WTC11 (cell line): Measurements from ENCODE around the gene ADGRG7. TPM values are rescaled to one million over a fixed set of nuclear protein-coding genes. Genes with fewer than 3 reads are reported as not detected.

Source experiments
- ATAC-seq: fragments of 200-7000 bp; cut with Tn5 transposase; 2 replicates; pipeline ENCODE4 v1.10.0; 2021; ENCODE audit warnings: mild to moderate bottlenecking, moderate library complexity
- CTCF ChIA-PET: fragments of 300-600 bp; sonication (Branson Sonifier 250); formaldehyde crosslinking; loops from one replicate; lab custom pipeline; 2021; ENCODE audit warnings: antibody characterized with exemption; lab: Charles Lee
- POLR2A ChIA-PET: fragments of 350-600 bp; sonication (Branson Sonifier 250); formaldehyde crosslinking; loops from one replicate; lab custom pipeline; 2021; ENCODE audit warnings: antibody characterized with exemption; lab: Charles Lee
- DNase-seq: peaks from one replicate; pipeline ENCODE4 v3.0.0; 2021; ENCODE audit warnings: low spot score
- H3K27ac Mint-ChIP-seq: 2 replicates; pipeline ENCODE4 v1.8.0; 2021; ENCODE audit warnings: mixed read lengths
- H3K27me3 Mint-ChIP-seq: 2 replicates; pipeline ENCODE4 v1.8.0; 2021; ENCODE audit warnings: low read depth, mild to moderate bottlenecking, moderate library complexity, mixed read lengths
- H3K36me3 Mint-ChIP-seq: 2 replicates; pipeline ENCODE4 v1.8.0; 2021; ENCODE audit warnings: mixed read lengths
- H3K4me1 Mint-ChIP-seq: 2 replicates; pipeline ENCODE4 v1.8.0; 2022; ENCODE audit warnings: mixed read lengths
- H3K4me3 Mint-ChIP-seq: 2 replicates; pipeline ENCODE4 v1.8.0; 2021; ENCODE audit warnings: mild to moderate bottlenecking, moderate library complexity, mixed read lengths
- H3K9me3 Mint-ChIP-seq: 2 replicates; pipeline ENCODE4 v1.8.0; 2021; ENCODE audit warnings: mixed read lengths
- ARID4B ChIP-seq: sonication (generic); formaldehyde crosslinking; IDR thresholded peaks from 2 replicates; pipeline ENCODE4 v1.8.0; 2023; ENCODE audit warnings: missing genetic modification reagents, mild to moderate bottlenecking, borderline replicate concordance
- CREB1 ChIP-seq: sonication (generic); formaldehyde crosslinking; IDR thresholded peaks from 2 replicates; pipeline ENCODE4 v1.8.0; 2023; ENCODE audit warnings: mild to moderate bottlenecking, missing genetic modification reagents
- E2F5 ChIP-seq: sonication (generic); formaldehyde crosslinking; IDR thresholded peaks from 2 replicates; pipeline ENCODE4 v1.8.1; 2022; ENCODE audit warnings: mild to moderate bottlenecking, moderate library complexity, missing genetic modification reagents
- ETV6 ChIP-seq: sonication (generic); formaldehyde crosslinking; IDR thresholded peaks from 2 replicates; pipeline ENCODE4 v1.8.1; 2022; ENCODE audit warnings: mild to moderate bottlenecking, missing genetic modification reagents
- FOXJ3 ChIP-seq: sonication (generic); formaldehyde crosslinking; IDR thresholded peaks from 2 replicates; pipeline ENCODE4 v1.9.0; 2021; ENCODE audit warnings: missing genetic modification reagents, mild to moderate bottlenecking, borderline replicate concordance
- NFYB ChIP-seq: sonication (generic); formaldehyde crosslinking; conservative IDR thresholded peaks from 2 replicates; pipeline ENCODE4 v1.8.0; 2022; ENCODE audit warnings: low read depth, missing genetic modification reagents
- RELA ChIP-seq: sonication (generic); formaldehyde crosslinking; IDR thresholded peaks from 2 replicates; pipeline ENCODE4 v1.8.1; 2022; ENCODE audit warnings: missing genetic modification reagents, mild to moderate bottlenecking, borderline replicate concordance
- SP1 ChIP-seq: sonication (generic); formaldehyde crosslinking; conservative IDR thresholded peaks from 2 replicates; pipeline ENCODE4 v1.8.1; 2022; ENCODE audit warnings: missing genetic modification reagents
- STAT6 ChIP-seq: sonication (generic); formaldehyde crosslinking; conservative IDR thresholded peaks from 2 replicates; pipeline ENCODE4 v1.8.1; 2023; ENCODE audit warnings: mild to moderate bottlenecking, low read depth, missing genetic modification reagents, moderate library complexity
- TCF7 ChIP-seq: sonication (generic); formaldehyde crosslinking; IDR thresholded peaks from 2 replicates; pipeline ENCODE4 v1.8.0; 2022; ENCODE audit warnings: mild to moderate bottlenecking, low read depth, missing genetic modification reagents, moderate library complexity
- ZNF138 ChIP-seq: sonication (generic); formaldehyde crosslinking; conservative IDR thresholded peaks from 2 replicates; pipeline ENCODE4 v1.8.1; 2022; ENCODE audit warnings: mild to moderate bottlenecking, moderate library complexity, missing genetic modification reagents
- ZNF396 ChIP-seq: fragments of 250-450 bp; sonication (Bioruptor Pico); IDR thresholded peaks from 2 replicates; pipeline ENCODE4 v1.8.0; 2021; ENCODE audit warnings: mild to moderate bottlenecking, moderate library complexity, borderline replicate concordance
- ZNF423 ChIP-seq: fragments of 250-450 bp; sonication (Bioruptor Pico); IDR thresholded peaks from 2 replicates; pipeline ENCODE4 v2.1.2; 2022; ENCODE audit warnings: mild to moderate bottlenecking, moderate library complexity
- total RNA-seq: library from RNA; stranded (reverse); gene quantifications from 3 replicates; pipeline ENCODE4 v1.2.3, GENCODE V29; 2021
- TF ChIP-seq, protein P1 (sequence below): fragments of 250-450 bp; sonication (Bioruptor Pico); IDR thresholded peaks from 2 replicates; pipeline ENCODE4 v1.9.0; 2021; ENCODE audit warnings: moderate library complexity, mild to moderate bottlenecking, inconsistent platforms, borderline replicate concordance
- TF ChIP-seq, protein P2 (sequence below): sonication (generic); formaldehyde crosslinking; IDR thresholded peaks from 2 replicates; pipeline ENCODE4 v1.8.1; 2023; ENCODE audit warnings: mild to moderate bottlenecking, missing genetic modification reagents
- TF ChIP-seq, protein P3 (sequence below): sonication (generic); formaldehyde crosslinking; IDR thresholded peaks from 2 replicates; pipeline ENCODE4 v1.8.1; 2022; ENCODE audit warnings: mild to moderate bottlenecking, missing genetic modification reagents, moderate library complexity, borderline replicate concordance
- TF ChIP-seq, protein P4 (sequence below): sonication (generic); formaldehyde crosslinking; IDR thresholded peaks from 2 replicates; pipeline ENCODE4 v1.8.1; 2023; ENCODE audit warnings: mild to moderate bottlenecking, missing genetic modification reagents

The ADGRG7 gene
- total RNA-seq, 1 experiment from 2014 or later: not detected

GRCh38 chr3:100645913-100646312 lies 36.5 kb downstream of the ADGRG7 start (continued):
- TF ChIP-seq, protein P1, sequence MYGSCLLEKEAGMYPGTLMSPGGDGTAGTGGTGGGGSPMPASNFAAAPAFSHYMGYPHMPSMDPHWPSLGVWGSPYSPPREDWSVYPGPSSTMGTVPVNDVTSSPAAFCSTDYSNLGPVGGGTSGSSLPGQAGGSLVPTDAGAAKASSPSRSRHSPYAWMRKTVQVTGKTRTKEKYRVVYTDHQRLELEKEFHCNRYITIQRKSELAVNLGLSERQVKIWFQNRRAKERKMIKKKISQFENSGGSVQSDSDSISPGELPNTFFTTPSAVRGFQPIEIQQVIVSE (CRISPR knock-in tag): no peak
- TF ChIP-seq, protein P2, sequence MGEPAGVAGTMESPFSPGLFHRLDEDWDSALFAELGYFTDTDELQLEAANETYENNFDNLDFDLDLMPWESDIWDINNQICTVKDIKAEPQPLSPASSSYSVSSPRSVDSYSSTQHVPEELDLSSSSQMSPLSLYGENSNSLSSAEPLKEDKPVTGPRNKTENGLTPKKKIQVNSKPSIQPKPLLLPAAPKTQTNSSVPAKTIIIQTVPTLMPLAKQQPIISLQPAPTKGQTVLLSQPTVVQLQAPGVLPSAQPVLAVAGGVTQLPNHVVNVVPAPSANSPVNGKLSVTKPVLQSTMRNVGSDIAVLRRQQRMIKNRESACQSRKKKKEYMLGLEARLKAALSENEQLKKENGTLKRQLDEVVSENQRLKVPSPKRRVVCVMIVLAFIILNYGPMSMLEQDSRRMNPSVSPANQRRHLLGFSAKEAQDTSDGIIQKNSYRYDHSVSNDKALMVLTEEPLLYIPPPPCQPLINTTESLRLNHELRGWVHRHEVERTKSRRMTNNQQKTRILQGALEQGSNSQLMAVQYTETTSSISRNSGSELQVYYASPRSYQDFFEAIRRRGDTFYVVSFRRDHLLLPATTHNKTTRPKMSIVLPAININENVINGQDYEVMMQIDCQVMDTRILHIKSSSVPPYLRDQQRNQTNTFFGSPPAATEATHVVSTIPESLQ (CRISPR knock-in tag): no peak
- TF ChIP-seq TCF7 (CRISPR knock-in tag) (no peak), E2F5 (CRISPR knock-in tag) (no peak), ARID4B (CRISPR knock-in tag) (no peak), ZNF138 (no peak)
- TF ChIP-seq, protein P3, sequence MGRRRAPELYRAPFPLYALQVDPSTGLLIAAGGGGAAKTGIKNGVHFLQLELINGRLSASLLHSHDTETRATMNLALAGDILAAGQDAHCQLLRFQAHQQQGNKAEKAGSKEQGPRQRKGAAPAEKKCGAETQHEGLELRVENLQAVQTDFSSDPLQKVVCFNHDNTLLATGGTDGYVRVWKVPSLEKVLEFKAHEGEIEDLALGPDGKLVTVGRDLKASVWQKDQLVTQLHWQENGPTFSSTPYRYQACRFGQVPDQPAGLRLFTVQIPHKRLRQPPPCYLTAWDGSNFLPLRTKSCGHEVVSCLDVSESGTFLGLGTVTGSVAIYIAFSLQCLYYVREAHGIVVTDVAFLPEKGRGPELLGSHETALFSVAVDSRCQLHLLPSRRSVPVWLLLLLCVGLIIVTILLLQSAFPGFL (CRISPR knock-in tag): no peak
- TF ChIP-seq, protein P4, sequence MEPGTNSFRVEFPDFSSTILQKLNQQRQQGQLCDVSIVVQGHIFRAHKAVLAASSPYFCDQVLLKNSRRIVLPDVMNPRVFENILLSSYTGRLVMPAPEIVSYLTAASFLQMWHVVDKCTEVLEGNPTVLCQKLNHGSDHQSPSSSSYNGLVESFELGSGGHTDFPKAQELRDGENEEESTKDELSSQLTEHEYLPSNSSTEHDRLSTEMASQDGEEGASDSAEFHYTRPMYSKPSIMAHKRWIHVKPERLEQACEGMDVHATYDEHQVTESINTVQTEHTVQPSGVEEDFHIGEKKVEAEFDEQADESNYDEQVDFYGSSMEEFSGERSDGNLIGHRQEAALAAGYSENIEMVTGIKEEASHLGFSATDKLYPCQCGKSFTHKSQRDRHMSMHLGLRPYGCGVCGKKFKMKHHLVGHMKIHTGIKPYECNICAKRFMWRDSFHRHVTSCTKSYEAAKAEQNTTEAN (CRISPR knock-in tag): no peak

DNA sequence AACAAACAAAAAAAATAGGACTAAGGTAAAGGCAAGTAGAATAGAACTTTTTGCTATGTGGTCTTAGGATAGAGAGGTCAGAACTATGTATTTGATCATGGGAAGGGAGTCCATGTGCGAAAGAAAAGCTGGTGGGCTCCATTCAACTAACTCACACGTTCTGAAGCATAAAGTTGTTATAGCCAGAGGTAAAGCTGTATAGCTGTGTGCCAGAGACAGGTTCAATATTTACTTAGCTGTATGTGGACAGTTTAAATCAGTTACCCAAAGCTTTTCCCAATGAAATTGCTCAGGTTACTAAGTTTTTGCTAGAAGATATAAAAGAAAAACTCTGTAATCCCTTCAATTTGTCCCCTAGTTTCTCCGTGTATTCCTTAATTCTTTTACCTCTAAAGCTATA lies 37.8 kb downstream of the ADGRG7 start:
- TF ChIP-seq, protein P3 (CRISPR knock-in tag): no peak
- TF ChIP-seq FOXJ3 (CRISPR knock-in tag) (no peak), SP1 (CRISPR knock-in tag) (no peak), ZNF423 (CRISPR knock-in tag) (no peak), NFYB (CRISPR knock-in tag) (no peak), ETV6 (CRISPR knock-in tag) (no peak), CREB1 (no peak), TCF7 (CRISPR knock-in tag) (no peak), STAT6 (CRISPR knock-in tag) (no peak), RELA (CRISPR knock-in tag) (no peak), ZNF396 (no peak)
- no peak for DNase-seq
- H3K4me3 Mint-ChIP-seq: no peak overlapping the region
- no peak overlapping the region for H3K27ac Mint-ChIP-seq
- H3K4me1 Mint-ChIP-seq: no peaks in the 10 kb centered on the region
- CTCF ChIA-PET: no interaction called here
- no peak for ATAC-seq
- H3K27me3 Mint-ChIP-seq: no peaks in the 10 kb centered on the region
- no peaks in the 10 kb centered on the region for H3K36me3 Mint-ChIP-seq
- POLR2A ChIA-PET: no interaction called here
- H3K9me3 Mint-ChIP-seq: no peaks in the 10 kb centered on the region
